Superior temporal gyrus (tissue), 1 donor: ENCODE results near the gene SLC27A2.
"Not testable (repeated sequence)": the region's sequence is repeated elsewhere in the genome, so short reads cannot be mapped to it uniquely, and the experiment has no call there.

ENCODE experiments used
- DNase-seq: peaks from one replicate; pipeline ENCODE4 v3.0.0-alpha.2; 2016; ENCODE audit errors: extremely low spot score

Gene SLC27A2

GRCh38 chr15:50163719-50164410, 18.1 kb upstream of the SLC27A2 start:
- no peak for DNase-seq

GRCh38 chr15:50164458-50164857, 17.5 kb upstream of the SLC27A2 start:
- no peak for DNase-seq

- no peak for DNase-seq
Observed at GRCh38 chr15:50166216-50166615, 15.8 kb upstream of the SLC27A2 start.

- no peak for DNase-seq
Observed at GRCh38 chr15:50167110-50167509, 14.9 kb upstream of the SLC27A2 start.

- DNase-seq, result no peak
Observed at GRCh38 chr15:50168379-50168778, 13.6 kb upstream of the SLC27A2 start.

- no peak for DNase-seq
Observed at GRCh38 chr15:50168783-50169411, 13.1 kb upstream of the SLC27A2 start.

GRCh38 chr15:50172360-50172895, 9.6 kb upstream of the SLC27A2 start:
- not testable (repeated sequence) for DNase-seq

GRCh38 chr15:50176869-50177268, 5.1 kb upstream of the SLC27A2 start:
- no peak for DNase-seq

GRCh38 chr15:50180091-50180490, 1.9 kb upstream of the SLC27A2 start:
- DNase-seq, result no peak

GRCh38 chr15:50180582-50180981, 1.4 kb upstream of the SLC27A2 start:
- no peak for DNase-seq

GRCh38 chr15:50181201-50181968, 611 bp upstream of the SLC27A2 start:
- no peak for DNase-seq

- DNase-seq, result no peak
Observed at GRCh38 chr15:50182219-50183013, 420 bp downstream of the SLC27A2 start.

- DNase-seq, result no peak
Observed at GRCh38 chr15:50183112-50183794, 1.3 kb downstream of the SLC27A2 start.

GRCh38 chr15:50184863-50185504, 3.0 kb downstream of the SLC27A2 start:
- DNase-seq, result no peak

GRCh38 chr15:50186090-50186489, 4.1 kb downstream of the SLC27A2 start:
- no peak for DNase-seq

GRCh38 chr15:50186752-50187151, 4.8 kb downstream of the SLC27A2 start:
- no peak for DNase-seq

- DNase-seq, result no peak
Observed at GRCh38 chr15:50187525-50187924, 5.5 kb downstream of the SLC27A2 start.

GRCh38 chr15:50187997-50188396, 6.0 kb downstream of the SLC27A2 start:
- DNase-seq, result no peak

GRCh38 chr15:50188793-50189192, 6.8 kb downstream of the SLC27A2 start:
- DNase-seq, result not testable (repeated sequence)

- DNase-seq, result no peak
Observed at GRCh38 chr15:50189633-50190032, 7.6 kb downstream of the SLC27A2 start.

GRCh38 chr15:50190166-50190570, 8.2 kb downstream of the SLC27A2 start:
- DNase-seq, result no peak
